ENCODE data around the gene UST.

UST gene

DNA sequence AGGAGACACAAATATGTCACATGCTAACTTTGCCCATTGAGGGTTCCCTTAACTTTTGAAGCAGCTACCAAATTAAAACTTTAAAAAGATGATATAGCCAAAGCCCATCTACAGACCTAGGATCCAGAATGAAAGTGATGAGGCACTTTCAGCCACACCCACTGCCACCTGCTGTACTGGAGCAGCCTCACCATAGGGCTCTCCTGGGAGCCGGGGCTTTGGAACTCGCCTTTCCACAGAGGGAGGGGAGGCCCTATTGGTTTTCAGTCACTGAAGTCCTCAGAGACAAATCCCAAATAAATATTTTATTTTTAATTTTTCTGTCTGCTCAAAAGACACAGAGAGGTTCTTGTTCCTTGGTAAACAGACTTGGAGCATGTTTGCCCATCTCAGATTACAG lies 332.6 kb downstream of the UST start:
- Histone ChIP-seq H2AFZ (ENCODE audit: low read depth, low read length, severe bottlenecking) (no peak overlapping the region), H3K27ac (ENCODE audit: low read depth, low read length) (no peak overlapping the region), H3K9me3 (ENCODE audit: insufficient read depth, low read length) (no peaks in the 10 kb centered on the region), H3F3A (ENCODE audit: insufficient read depth) (no peaks in the 10 kb centered on the region), H3K79me2 (ENCODE audit: insufficient read depth, low read length) (no peaks in the 10 kb centered on the region), H3K36me3 (ENCODE audit: low read length) (no peaks in the 10 kb centered on the region), H3K27me3 (ENCODE audit: low read length) (no peaks in the 10 kb centered on the region), H3K9ac (ENCODE audit: low read length) (no peak overlapping the region), H3K9me2 (replicated peaks; ENCODE audit: insufficient read depth, low read length) (no peaks in the 10 kb centered on the region), H4K20me1 (ENCODE audit: low read depth, low read length) (no peaks in the 10 kb centered on the region), H3K4me2 (ENCODE audit: low read depth, low read length, poor library complexity, severe bottlenecking) (no peak overlapping the region), H3K4me3 (ENCODE audit: insufficient read depth, low read length, poor library complexity, severe bottlenecking) (no peak overlapping the region)
- no peak for TF ChIP-seq EZH2phosphoT487 (conservative IDR thresholded peaks at IDR 0.05; ENCODE audit: low read length)
- TF ChIP-seq, protein P1, sequence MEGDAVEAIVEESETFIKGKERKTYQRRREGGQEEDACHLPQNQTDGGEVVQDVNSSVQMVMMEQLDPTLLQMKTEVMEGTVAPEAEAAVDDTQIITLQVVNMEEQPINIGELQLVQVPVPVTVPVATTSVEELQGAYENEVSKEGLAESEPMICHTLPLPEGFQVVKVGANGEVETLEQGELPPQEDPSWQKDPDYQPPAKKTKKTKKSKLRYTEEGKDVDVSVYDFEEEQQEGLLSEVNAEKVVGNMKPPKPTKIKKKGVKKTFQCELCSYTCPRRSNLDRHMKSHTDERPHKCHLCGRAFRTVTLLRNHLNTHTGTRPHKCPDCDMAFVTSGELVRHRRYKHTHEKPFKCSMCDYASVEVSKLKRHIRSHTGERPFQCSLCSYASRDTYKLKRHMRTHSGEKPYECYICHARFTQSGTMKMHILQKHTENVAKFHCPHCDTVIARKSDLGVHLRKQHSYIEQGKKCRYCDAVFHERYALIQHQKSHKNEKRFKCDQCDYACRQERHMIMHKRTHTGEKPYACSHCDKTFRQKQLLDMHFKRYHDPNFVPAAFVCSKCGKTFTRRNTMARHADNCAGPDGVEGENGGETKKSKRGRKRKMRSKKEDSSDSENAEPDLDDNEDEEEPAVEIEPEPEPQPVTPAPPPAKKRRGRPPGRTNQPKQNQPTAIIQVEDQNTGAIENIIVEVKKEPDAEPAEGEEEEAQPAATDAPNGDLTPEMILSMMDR (IDR thresholded peaks at IDR 0.05; ENCODE audit: insufficient read depth, low read length, poor library complexity, severe bottlenecking), result no peak

DNA sequence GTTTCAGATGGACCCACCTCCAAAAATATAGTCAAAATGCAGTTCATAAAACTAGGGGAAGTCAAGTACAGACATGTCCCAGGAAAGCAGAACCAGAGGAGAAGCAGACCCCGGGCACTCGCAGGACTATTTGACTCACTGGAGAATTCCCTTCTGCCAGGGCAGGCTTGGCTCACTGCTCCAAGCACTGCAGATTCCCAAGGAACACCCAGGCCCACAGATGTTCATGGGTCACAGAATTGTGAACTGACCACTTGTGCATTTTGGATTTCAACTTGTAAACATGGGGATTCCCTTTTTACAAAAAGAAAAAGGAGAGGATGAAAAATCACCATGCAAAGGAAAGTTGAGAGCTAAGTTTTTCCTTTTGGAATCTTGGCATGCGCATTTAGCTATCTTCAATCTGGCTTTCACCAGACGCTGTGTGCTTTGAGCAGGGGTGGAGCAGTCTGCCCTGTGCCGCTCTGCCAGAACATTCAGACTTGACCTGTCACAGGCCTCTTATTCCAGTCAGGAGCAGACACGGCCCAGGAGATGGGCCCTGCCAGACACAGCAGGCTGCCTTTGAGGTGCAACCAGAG lies 333.2 kb downstream of the UST start:
- H3K9me3 ChIP-seq (ENCODE audit: insufficient read depth, low read length), result no peaks in the 10 kb centered on the region
- H3K79me2 ChIP-seq (ENCODE audit: insufficient read depth, low read length), result no peaks in the 10 kb centered on the region
- no peaks in the 10 kb centered on the region for H3K9me2 ChIP-seq (replicated peaks; ENCODE audit: insufficient read depth, low read length)
- TF ChIP-seq, protein P1 (IDR thresholded peaks at IDR 0.05; ENCODE audit: insufficient read depth, low read length, poor library complexity, severe bottlenecking), result no peak
- TF ChIP-seq EZH2phosphoT487 (conservative IDR thresholded peaks at IDR 0.05; ENCODE audit: low read length), result no peak
- H3K27me3 ChIP-seq (ENCODE audit: low read length), result no peaks in the 10 kb centered on the region
- no peaks in the 10 kb centered on the region for H3F3A ChIP-seq (ENCODE audit: insufficient read depth)
- no peaks in the 10 kb centered on the region for H4K20me1 ChIP-seq (ENCODE audit: low read depth, low read length)
- H3K36me3 ChIP-seq (ENCODE audit: low read length), result no peaks in the 10 kb centered on the region
- no peak overlapping the region for H3K9ac ChIP-seq (ENCODE audit: low read length)
- no peak overlapping the region for H3K4me2 ChIP-seq (ENCODE audit: low read depth, low read length, poor library complexity, severe bottlenecking)
- no peak overlapping the region for H2AFZ ChIP-seq (ENCODE audit: low read depth, low read length, severe bottlenecking)
- H3K27ac ChIP-seq (ENCODE audit: low read depth, low read length), result no peak overlapping the region
- H3K4me3 ChIP-seq (ENCODE audit: insufficient read depth, low read length, poor library complexity, severe bottlenecking), result no peak overlapping the region

DNA sequence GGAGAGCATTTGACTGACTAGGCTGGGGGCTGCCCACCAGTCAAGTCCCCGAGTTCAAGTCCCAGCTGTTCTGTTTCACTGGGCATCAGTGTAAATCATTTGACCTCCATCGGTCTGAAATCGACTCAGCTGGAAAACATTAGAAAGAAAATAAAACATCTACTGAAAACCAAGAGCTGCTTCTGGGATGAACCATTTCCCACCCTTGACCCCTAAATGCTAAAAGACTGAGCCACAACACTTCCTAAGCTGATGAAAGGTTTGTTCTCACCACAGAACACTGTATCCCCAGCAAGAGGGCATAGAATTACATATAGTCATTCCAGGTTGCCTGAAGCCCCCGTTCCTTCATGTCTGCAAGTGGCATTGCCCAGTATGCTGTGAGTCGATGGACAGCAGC lies 333.7 kb downstream of the UST start:
- Histone ChIP-seq H3K27ac (ENCODE audit: low read depth, low read length) (no peak overlapping the region), H3K4me2 (ENCODE audit: low read depth, low read length, poor library complexity, severe bottlenecking) (no peak overlapping the region), H3K79me2 (ENCODE audit: insufficient read depth, low read length) (no peaks in the 10 kb centered on the region), H3K9ac (ENCODE audit: low read length) (no peak overlapping the region), H3K9me2 (replicated peaks; ENCODE audit: insufficient read depth, low read length) (no peaks in the 10 kb centered on the region), H3K36me3 (ENCODE audit: low read length) (no peaks in the 10 kb centered on the region), H2AFZ (ENCODE audit: low read depth, low read length, severe bottlenecking) (no peak overlapping the region), H3F3A (ENCODE audit: insufficient read depth) (no peaks in the 10 kb centered on the region), H3K9me3 (ENCODE audit: insufficient read depth, low read length) (no peaks in the 10 kb centered on the region), H3K4me3 (ENCODE audit: insufficient read depth, low read length, poor library complexity, severe bottlenecking) (no peak overlapping the region), H4K20me1 (ENCODE audit: low read depth, low read length) (no peaks in the 10 kb centered on the region), H3K27me3 (ENCODE audit: low read length) (no peaks in the 10 kb centered on the region)
- no peak for TF ChIP-seq EZH2phosphoT487 (conservative IDR thresholded peaks at IDR 0.05; ENCODE audit: low read length)
- TF ChIP-seq, protein P1 (IDR thresholded peaks at IDR 0.05; ENCODE audit: insufficient read depth, low read length, poor library complexity, severe bottlenecking), result no peak

Measured in SU-DHL-6 (cell line).